Measurements from ENCODE around the gene AGBL5. TPM values are rescaled to one million over a fixed set of nuclear protein-coding genes. Genes with fewer than 3 reads are reported as not detected.

AGBL5 gene
- total and polyA plus RNA-seq, 2 of the 13 experiments (the other 11 are each of a cell fraction or from before 2014, with no cell fraction given): 55.9 to 73.3 TPM

GRCh38 chr2:27097341-27097740 lies 45.9 kb downstream of the AGBL5 start:
- no peak overlapping the region for H3K9ac ChIP-seq (ENCODE audit: insufficient read depth, low read depth, low read length)
- ChIA-PET CTCF (ENCODE audit: low intra/inter-chr PET ratio, low total read pairs) (interaction anchor here (2.3 kb wide), 1 partner anchor 11 kb away, joined by 6 read pairs; the partner anchor contains the start of gene KHK), POLR2A (interaction anchor here (1.1 to 3.9 kb wide), 3 partner anchors 11 to 94 kb away, joined by 3 to 40 read pairs (median 11); partner anchors contain the start of gene KHK)
- no peaks in the 10 kb centered on the region for H3K9me3 ChIP-seq (ENCODE audit: low read length)
- H3K4me1 ChIP-seq (ENCODE audit: insufficient read depth, low read length): peaks cover 48% of the 10 kb centered on the region
- DNase-seq (ENCODE audit: low spot score) (no peak), FAIRE-seq (no peak), ATAC-seq (no peak)
- TF ChIP-seq AGO2 (optimal IDR thresholded peaks at IDR 0.05; ENCODE audit: low read depth, low read length): peak; percentile 43
- 0 out of 2 replicates have a peak, but pooled peaks have one; percentile 18 for TF ChIP-seq ZNF572 (CRISPR knock-in tag; IDR thresholded peaks at IDR 0.05)
- TF ChIP-seq HOXA3 (CRISPR knock-in tag; IDR thresholded peaks at IDR 0.05): no peak
- TF ChIP-seq, protein P1, sequence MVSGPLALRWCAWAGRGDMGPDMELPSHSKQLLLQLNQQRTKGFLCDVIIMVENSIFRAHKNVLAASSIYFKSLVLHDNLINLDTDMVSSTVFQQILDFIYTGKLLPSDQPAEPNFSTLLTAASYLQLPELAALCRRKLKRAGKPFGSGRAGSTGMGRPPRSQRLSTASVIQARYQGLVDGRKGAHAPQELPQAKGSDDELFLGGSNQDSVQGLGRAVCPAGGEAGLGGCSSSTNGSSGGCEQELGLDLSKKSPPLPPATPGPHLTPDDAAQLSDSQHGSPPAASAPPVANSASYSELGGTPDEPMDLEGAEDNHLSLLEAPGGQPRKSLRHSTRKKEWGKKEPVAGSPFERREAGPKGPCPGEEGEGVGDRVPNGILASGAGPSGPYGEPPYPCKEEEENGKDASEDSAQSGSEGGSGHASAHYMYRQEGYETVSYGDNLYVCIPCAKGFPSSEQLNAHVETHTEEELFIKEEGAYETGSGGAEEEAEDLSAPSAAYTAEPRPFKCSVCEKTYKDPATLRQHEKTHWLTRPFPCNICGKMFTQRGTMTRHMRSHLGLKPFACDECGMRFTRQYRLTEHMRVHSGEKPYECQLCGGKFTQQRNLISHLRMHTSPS (CRISPR knock-in tag; IDR thresholded peaks at IDR 0.05; ENCODE audit: low read depth): 0 out of 2 replicates have a peak, but pooled peaks have one; percentile 10
- TF ChIP-seq KDM5A (IDR thresholded peaks at IDR 0.05; ENCODE audit: borderline replicate concordance, low read length): no peak
- no peak for TF ChIP-seq ZBTB14 (CRISPR knock-in tag; IDR thresholded peaks at IDR 0.05)
- no peak for TF ChIP-seq NR3C1 (CRISPR knock-in tag; IDR thresholded peaks at IDR 0.05)
- no peak for TF ChIP-seq ZNF83 (CRISPR knock-in tag; IDR thresholded peaks at IDR 0.05; ENCODE audit: borderline replicate concordance)
- TF ChIP-seq ARID4A (CRISPR knock-in tag; IDR thresholded peaks at IDR 0.05; ENCODE audit: borderline replicate concordance): 0 out of 2 replicates have a peak, but pooled peaks have one; percentile 4
- H2AFZ ChIP-seq (ENCODE audit: low read length): no peak overlapping the region
- peaks cover 13% of the 10 kb centered on the region for H3K79me2 ChIP-seq (ENCODE audit: insufficient read depth, low read length)
- intact Hi-C loops (cut with micrococcal nuclease; ENCODE audit: unreplicated experiment): loop anchor here (5.0 kb wide), 2 partner anchors 115 to 195 kb away; partner anchors contain the start of genes ATRAID and SLC5A6
- no peaks in the 10 kb centered on the region for H3K27me3 ChIP-seq (ENCODE audit: control insufficient read depth in 1 of 2, insufficient read depth in 2 of 2, low read length in 2 of 2)
- H3K4me3 ChIP-seq (replicated peaks in 1 of 3; ENCODE audit: insufficient read depth in 1 of 3, low read depth in 2 of 3, low read length in 3 of 3): no peak overlapping the region
- H3K36me3 ChIP-seq (replicated peaks in 1 of 2; ENCODE audit: control insufficient read depth in 1 of 2, insufficient read depth in 2 of 2, low read length in 2 of 2): peaks cover 4 to 40% of the 10 kb centered on the region in 2 experiments
- no peak overlapping the region for H3K4me2 ChIP-seq (ENCODE audit: low read depth, low read length)
- 99% methylated on average over 14 of the region's 14 CpGs for WGBS (ENCODE audit: low lambda C conversion rate)
- in situ Hi-C loops (cut with HindIII; ENCODE audit: extremely low pct_ligation_motif_present, low pct_unique_long_range_greater_than_20kb): loop anchor here (5.0 kb wide), 2 partner anchors 100 to 185 kb away; partner anchors contain the start of gene TRIM54
- no peak overlapping the region for H3K27ac ChIP-seq (ENCODE audit: extremely low read length, insufficient read depth, low read length)
- H4K20me1 ChIP-seq (ENCODE audit: insufficient read depth, low read length): no peaks in the 10 kb centered on the region
- no TSS peak for BruUV-seq (replicated peaks)

Measured in HepG2 (cell line).